H54 (cell line): ENCODE measurements around the gene ODAD3.
A peak's percentile ranks its signal among the peaks of the same experiment; 100 is the strongest.
"Not testable (repeated sequence)": the region's sequence is repeated elsewhere in the genome, so short reads cannot be mapped to it uniquely, and the experiment has no call there.

Source experiments
- DNase-seq: peaks from one replicate; pipeline ENCODE4 v3.0.0; 2011; ENCODE audit warnings: low spot score, mixed read lengths; ENCODE audit not compliant: insufficient read length
- FAIRE-seq: peaks from 3 replicates; lab custom pipeline; 2011; peaks lifted over from hg19 to GRCh38; lab: Jason Lieb, UNC
- POLR2A ChIP-seq: IDR thresholded peaks from 2 replicates; pipeline ENCODE4 v1.6.1; 2011; ENCODE audit warnings: low read depth, mild to moderate bottlenecking, low read length

ODAD3 gene

GRCh38 chr19:11435833-11436313 lies 952 bp upstream of the ODAD3 start:
- TF ChIP-seq POLR2A, result 0 out of 2 replicates have a peak, but pooled peaks have one; percentile 11
- FAIRE-seq (no peak), DNase-seq (no peak)

- no peak for TF ChIP-seq POLR2A
- FAIRE-seq (no peak), DNase-seq (no peak)
These were observed 241 bp downstream of the ODAD3 start for GRCh38 chr19:11434703-11435056.

GRCh38 chr19:11433526-11433925 lies 1.4 kb downstream of the ODAD3 start:
- not testable (repeated sequence) for DNase-seq, FAIRE-seq

GRCh38 chr19:11426656-11427055 lies 8.3 kb downstream of the ODAD3 start:
- FAIRE-seq (no peak), DNase-seq (no peak)
- TF ChIP-seq POLR2A, result no peak

GRCh38 chr19:11425719-11426457 lies 9.0 kb downstream of the ODAD3 start:
- TF ChIP-seq POLR2A, result no peak
- DNase-seq, result no peak
- FAIRE-seq, result no peak

GRCh38 chr19:11423791-11424181 lies 11.1 kb downstream of the ODAD3 start:
- FAIRE-seq, result no peak
- TF ChIP-seq POLR2A, result no peak
- DNase-seq, result no peak

- TF ChIP-seq POLR2A, result no peak
- FAIRE-seq (no peak), DNase-seq (no peak)
These were observed 11.6 kb downstream of the ODAD3 start for GRCh38 chr19:11423164-11423790.

GRCh38 chr19:11422163-11423065 lies 12.5 kb downstream of the ODAD3 start:
- DNase-seq (no peak), FAIRE-seq (no peak)
- no peak for TF ChIP-seq POLR2A

- FAIRE-seq, result no peak
These were observed 13.4 kb downstream of the ODAD3 start for GRCh38 chr19:11421371-11422098.

GRCh38 chr19:11420429-11421370 lies 14.2 kb downstream of the ODAD3 start:
- no peak for TF ChIP-seq POLR2A
- no peak for DNase-seq
- no peak for FAIRE-seq

More at GRCh38 chr19:11421371-11422098, 13.4 kb downstream of the ODAD3 start:
- TF ChIP-seq POLR2A, result no peak
- DNase-seq, result no peak

GRCh38 chr19:11418549-11419506 lies 16.1 kb downstream of the ODAD3 start, which contains the start of gene RGL3:
Gene RGL3 (minus strand): TSS chr19:11419314. CDS start chr19:11419278, 36 bp downstream.
- DNase-seq (peak; percentile 76), FAIRE-seq (no peak)
- peak; percentile 48; the same call in 1 of the 2 replicates for TF ChIP-seq POLR2A
